ENCODE measurements around the gene FCHO2. TPM values are rescaled to one million over a fixed set of nuclear protein-coding genes. Genes with fewer than 3 reads are reported as not detected.
A peak's percentile ranks its signal among the peaks of the same experiment; 100 is the strongest.
"Not testable (repeated sequence)": the region's sequence is repeated elsewhere in the genome, so short reads cannot be mapped to it uniquely, and the experiment has no call there.

FCHO2 gene
- total RNA-seq, 6 experiments from 2014 or later, result 11.7 to 22.8 (median 14.8) TPM

DNA sequence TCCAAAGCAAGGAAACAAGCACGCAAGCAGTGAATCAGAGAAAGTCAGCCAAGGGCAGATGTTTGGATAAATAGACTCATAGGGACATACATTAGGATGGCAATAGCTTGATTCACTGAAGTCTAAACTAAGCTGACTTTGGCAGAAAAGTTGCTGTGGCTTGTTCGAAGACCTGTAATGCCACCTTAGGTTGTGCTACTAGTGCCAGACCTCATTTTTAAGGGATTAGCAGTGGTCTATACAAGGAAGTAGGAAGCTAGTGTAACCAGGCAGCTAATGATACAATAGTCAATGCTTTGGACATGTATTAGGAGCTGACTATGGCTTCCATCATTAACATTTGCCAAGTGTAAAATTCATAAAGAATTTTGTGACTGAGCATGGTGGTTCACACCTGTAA lies 63.1 kb downstream of the FCHO2 start:
- no peak for DNase-seq
- no peak for ATAC-seq
- H3K9me3 ChIP-seq, result no peaks in the 10 kb centered on the region
- WGBS (ENCODE audit: insufficient coverage, low coverage, low lambda C conversion rate, missing lambda C conversion rate), result 96% methylated on average over 2 of the region's 2 CpGs
- no peaks in the 10 kb centered on the region for H3K36me3 ChIP-seq
- H3K27ac ChIP-seq, result no peak overlapping the region
- intact Hi-C loops (cut with DNase I), result no loop called here
- H3K4me1 ChIP-seq, result peaks cover 0 to 13% (median 2%) of the 10 kb centered on the region in 4 donors
- TF ChIP-seq CTCF (IDR thresholded peaks at IDR 0.05), result no peak
- no peak for TF ChIP-seq POLR2A (IDR thresholded peaks at IDR 0.05)
- H3K27me3 ChIP-seq, result no peaks in the 10 kb centered on the region
- H3K4me3 ChIP-seq, result no peak overlapping the region

DNA sequence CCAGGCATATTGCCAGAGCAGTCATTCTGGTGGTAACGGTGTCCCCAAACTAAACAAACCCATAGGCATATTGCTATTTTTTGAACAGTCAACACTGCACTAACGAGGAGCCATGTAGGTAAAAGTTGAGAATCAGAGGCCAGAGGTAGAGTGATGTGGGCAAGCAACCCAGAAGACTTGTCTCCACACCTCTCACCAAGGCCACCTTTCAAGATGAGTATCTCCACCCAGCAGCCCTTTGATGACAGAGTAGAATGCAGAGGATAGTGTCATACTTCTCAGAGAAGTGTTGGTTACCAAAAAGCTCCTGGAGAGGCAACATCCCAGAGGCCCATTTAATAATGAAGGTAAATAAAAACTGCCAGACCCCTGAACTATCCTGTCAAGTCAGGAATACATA lies 63.9 kb downstream of the FCHO2 start:
- H3K27me3 ChIP-seq, result no peaks in the 10 kb centered on the region
- WGBS (ENCODE audit: insufficient coverage, low coverage, low lambda C conversion rate, missing lambda C conversion rate), result 81% methylated on average over 2 of the region's 2 CpGs
- H3K4me3 ChIP-seq, result no peak overlapping the region
- ATAC-seq, result no peak
- H3K36me3 ChIP-seq, result no peaks in the 10 kb centered on the region
- intact Hi-C loops (cut with DNase I), result no loop called here
- H3K4me1 ChIP-seq, result peaks cover 0 to 13% (median 2%) of the 10 kb centered on the region in 4 donors
- no peak for DNase-seq
- H3K27ac ChIP-seq, result no peak overlapping the region
- no peaks in the 10 kb centered on the region for H3K9me3 ChIP-seq
- TF ChIP-seq POLR2A (IDR thresholded peaks at IDR 0.05) (no peak), CTCF (IDR thresholded peaks at IDR 0.05) (no peak)

GRCh38 chr5:73022471-73023169 lies 66.8 kb downstream of the FCHO2 start:
- Histone ChIP-seq H3K27ac (peak overlapping the region in 2 of 3 donors; percentile 28 to 29), H3K4me3 (no peak overlapping the region), H3K9me3 (no peaks in the 10 kb centered on the region), H3K36me3 (peaks cover 0 to 2% (median 0%) of the 10 kb centered on the region in 4 donors), H3K4me1 (peaks cover 0 to 13% (median 2%) of the 10 kb centered on the region in 4 donors), H3K27me3 (no peaks in the 10 kb centered on the region)
- WGBS (ENCODE audit: insufficient coverage, low coverage, low lambda C conversion rate, missing lambda C conversion rate), result 32% methylated on average over 4 of the region's 4 CpGs
- ATAC-seq (peak; percentile 93 to 96 (median 94)), DNase-seq (no peak)
- no peak for TF ChIP-seq CTCF (IDR thresholded peaks at IDR 0.05)
- intact Hi-C loops (cut with DNase I), result no loop called here

DNA sequence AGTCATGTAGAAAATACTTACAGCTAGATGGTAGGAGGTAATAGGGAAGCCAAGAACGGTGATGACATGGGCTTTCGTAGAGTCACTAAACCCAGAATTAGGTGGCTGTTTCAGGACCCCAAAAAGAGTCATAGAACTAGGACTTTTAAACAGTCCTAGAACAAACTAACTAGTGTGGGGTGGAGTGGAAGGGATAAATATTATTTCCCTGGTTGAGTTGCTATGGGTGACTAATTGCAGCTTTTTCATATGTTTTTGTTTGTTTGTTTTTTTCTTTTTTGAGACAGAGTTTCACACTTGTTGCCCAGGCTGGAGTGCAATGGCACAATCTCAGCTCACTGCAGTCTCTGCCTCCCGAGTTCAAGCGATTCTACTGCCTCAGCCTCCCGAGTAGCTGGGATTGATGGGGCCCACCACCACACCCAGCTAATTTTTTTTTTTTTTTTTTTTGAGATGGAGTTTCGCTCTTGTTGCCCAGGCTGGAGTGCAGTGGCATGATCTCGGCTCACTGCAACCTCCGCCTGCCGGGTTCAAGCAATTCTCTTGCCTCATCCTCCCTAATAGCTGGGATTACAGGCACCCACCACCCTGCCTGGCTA lies 69.2 kb downstream of the FCHO2 start:
- WGBS (ENCODE audit: insufficient coverage, low coverage, low lambda C conversion rate, missing lambda C conversion rate), result 98% methylated on average over 6 of the region's 9 CpGs
- not testable (repeated sequence) for DNase-seq, H3K9me3 ChIP-seq, H3K27me3 ChIP-seq, ATAC-seq, H3K36me3 ChIP-seq, H3K4me3 ChIP-seq, H3K27ac ChIP-seq
- intact Hi-C loops (cut with DNase I), result loop anchor here in 1 of 2 donors (5.0 kb wide), 1 partner anchor 63 kb away; no protein-coding TSS in a partner anchor
- H3K4me1 ChIP-seq, result peaks cover 0 to 13% (median 2%) of the 10 kb centered on the region in 4 donors

GRCh38 chr5:73027361-73027760 lies 71.5 kb downstream of the FCHO2 start:
- WGBS (ENCODE audit: insufficient coverage, low coverage, low lambda C conversion rate, missing lambda C conversion rate), result 65% methylated on average over 2 of the region's 2 CpGs
- no peak for ATAC-seq
- DNase-seq, result no peak
- Histone ChIP-seq H3K36me3 (peaks cover 0 to 2% (median 0%) of the 10 kb centered on the region in 4 donors), H3K27ac (no peak overlapping the region), H3K9me3 (no peaks in the 10 kb centered on the region), H3K4me1 (peaks cover 0 to 7% (median 2%) of the 10 kb centered on the region in 4 donors), H3K4me3 (no peak overlapping the region), H3K27me3 (no peaks in the 10 kb centered on the region)
- peak; percentile 7 to 19 (median 11) for TF ChIP-seq CTCF (IDR thresholded peaks at IDR 0.05)
- TF ChIP-seq POLR2A (IDR thresholded peaks at IDR 0.05), result no peak
- intact Hi-C loops (cut with DNase I), result loop anchor here in 1 of 2 donors (5.0 kb wide), 1 partner anchor 65 kb away; no protein-coding TSS in a partner anchor
